Activated naive CD8-positive, alpha-beta T cell treated with anti-CD3 and anti-CD28 coated beads, Interleukin-2, amount 50 U/mL, for 16 hours (primary cell): Measurements from ENCODE around the gene SIPA1.
"Not testable (repeated sequence)": the region's sequence is repeated elsewhere in the genome, so short reads cannot be mapped to it uniquely, and the experiment has no call there.

Source experiments
- DNase-seq: peaks from one replicate; pipeline ENCODE4 v3.0.0-alpha.2; 2020; ENCODE audit warnings: low read depth, low spot score

Gene SIPA1

DNA sequence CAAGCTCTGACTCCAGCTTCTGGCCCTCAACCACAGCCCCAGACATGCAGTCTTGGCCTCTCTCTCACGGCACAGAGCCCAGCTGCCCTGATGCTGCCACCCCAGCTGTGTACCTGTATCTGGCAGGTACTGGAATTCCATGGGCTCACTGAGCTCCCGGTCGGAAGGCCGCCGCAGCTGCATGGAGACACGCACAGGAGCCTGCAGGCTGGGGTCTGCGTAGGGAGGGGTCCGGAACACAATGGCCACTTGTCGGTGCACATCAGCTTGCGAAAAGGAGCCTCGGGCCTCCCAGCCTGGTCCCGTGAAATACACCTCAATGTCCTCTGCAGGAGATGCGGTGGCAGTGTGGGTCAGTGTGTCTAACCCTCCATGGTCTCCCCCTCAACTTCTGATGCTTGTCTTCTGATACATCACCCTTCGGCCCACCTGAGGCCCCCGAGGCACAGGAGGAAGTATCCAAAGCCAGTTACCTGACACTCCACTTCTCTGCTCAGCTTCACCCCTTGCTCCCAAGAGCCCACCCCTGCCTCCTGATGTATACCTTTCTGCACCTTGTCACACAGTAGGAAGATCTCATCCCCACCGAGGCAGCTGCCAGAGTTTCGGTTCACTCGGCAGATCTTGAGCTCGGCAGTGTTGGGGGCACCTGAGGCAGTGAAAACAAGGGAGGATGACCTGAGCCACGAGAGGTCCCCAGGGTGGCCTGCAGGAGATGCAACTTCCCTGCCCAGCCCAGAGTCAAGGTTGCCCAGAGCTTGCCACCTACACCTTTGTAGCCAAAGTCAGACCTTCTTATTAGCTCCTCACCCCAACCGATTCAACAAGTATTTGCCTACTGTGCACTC, 20.5 kb downstream of the SIPA1 start:
- no peak for DNase-seq

GRCh38 chr11:65660038-65660437, 22.1 kb downstream of the SIPA1 start:
- DNase-seq: no peak

DNA sequence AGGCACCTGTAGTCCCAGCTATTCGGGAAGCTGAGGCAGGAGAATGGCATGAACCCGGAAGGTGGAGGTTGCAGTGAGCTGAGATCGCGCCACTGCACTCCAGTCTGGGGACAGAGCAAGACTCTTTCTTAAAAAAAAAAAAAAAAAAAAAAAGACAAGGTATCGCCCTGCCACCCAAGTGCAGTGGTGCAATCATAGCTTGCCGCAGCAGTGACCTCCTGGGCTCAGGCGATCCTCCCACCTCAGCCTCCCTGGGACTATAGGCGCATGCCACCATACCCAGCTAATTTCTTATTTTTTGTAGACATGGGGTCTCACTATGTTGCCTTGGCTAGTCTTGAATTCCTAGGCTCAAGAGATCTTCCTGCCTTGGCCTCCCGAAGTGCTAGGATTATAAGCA, 23.0 kb downstream of the SIPA1 start:
- DNase-seq: not testable (repeated sequence)

- no peak for DNase-seq
These were observed 23.8 kb downstream of the SIPA1 start for GRCh38 chr11:65661599-65662246.

DNA sequence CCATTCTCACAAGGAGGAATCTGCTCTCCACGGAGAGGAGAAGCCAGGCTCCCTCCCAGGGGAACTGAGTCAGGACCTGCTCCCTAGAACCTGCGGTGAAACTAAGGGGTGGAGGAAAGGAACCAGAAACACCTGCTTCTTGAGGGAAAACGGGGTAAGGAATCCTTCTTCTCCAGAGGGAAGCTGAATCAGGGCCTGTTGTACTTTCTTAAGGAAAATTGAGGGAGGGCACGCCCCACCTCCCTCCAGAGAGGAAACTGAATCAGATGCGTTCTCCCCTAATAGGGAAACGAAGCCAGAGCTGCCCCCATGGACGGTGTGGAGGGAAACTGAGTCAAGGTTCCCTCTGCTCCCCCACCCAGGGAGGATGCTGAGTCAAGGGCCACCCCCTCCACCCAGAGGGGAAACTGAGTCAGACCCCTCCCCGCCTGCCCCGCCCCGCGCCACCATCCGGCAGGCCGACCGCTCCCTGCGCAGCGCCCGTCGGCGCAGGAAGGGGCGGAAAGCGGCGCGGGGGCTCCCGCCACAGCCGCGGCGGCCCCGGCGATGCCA, 24.4 kb downstream of the SIPA1 start:
- DNase-seq: no peak

DNA sequence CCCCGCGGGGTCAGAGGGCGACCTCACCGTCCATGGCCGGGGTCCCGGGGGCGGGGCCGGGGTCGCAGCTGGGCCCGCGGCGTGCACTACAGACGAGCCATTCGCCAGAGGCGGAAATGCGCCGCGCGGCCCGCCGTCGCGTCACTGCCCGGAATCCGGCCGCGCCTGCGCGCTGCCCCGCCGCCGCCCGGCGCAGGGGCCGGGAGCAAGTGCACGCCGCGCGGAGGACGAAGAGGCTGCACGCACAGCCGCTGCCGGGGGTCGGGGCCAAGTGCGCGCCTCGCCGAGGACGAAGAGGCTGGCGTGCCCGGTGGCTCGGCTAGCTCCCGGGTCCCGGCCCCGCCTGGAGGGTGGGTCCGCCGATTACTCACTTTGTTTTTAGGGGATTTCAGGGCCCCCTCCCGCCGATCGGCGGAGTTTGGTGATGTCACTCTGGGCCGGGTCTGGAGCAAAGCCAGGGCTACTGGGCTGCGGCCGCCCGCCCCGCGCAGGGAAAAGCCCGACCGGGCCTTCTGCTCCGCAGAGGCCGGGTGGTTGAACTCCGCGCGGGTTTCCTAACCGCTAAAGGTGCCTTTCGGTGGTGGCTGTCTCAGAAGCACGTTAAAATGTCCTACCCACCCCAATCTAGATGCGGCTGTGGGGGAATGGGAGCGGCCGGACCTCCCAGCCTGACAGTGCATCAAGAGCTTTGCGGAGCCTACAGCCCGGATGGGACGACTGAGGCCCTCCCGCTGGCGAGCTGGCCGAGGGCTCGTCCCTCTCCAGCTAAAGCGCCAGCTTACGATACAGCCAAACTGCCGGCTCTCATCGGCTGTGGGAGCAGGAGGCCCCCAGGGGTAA, 25.1 kb downstream of the SIPA1 start, which contains the start of gene RELA:
Gene RELA (minus strand): TSS at position 118 of the 840 bp plus-strand sequence. CDS start 84 bp downstream, at position 34.
- peak; percentile 70 for DNase-seq

DNA sequence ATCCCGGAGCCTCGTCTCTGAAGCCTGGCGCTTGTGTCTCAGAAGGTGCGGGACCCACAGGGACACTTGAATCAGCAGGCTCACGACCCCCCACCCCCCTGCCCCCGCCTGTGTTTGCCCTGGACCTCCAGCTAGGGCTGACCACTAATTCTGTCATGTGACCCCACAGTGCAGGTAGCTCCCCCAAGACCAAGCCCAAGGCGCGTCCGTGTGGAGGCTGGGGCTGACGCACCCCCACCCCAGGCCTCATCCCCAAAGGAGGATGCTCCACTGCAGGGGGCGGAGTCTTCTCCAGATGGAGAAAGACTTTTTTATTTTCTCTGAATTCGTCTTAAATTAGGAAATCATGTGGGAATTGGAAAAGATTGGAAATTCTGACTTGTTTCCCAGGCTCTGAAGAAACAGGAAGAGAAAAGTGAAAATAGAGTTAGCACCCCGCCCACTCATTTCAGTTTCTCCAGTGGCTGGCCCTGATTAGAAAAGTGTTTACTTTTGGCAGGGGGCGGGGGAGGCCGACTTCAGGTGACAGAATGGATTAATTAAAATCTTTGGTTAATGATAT, 25.8 kb downstream of the SIPA1 start:
- DNase-seq: no peak

DNA sequence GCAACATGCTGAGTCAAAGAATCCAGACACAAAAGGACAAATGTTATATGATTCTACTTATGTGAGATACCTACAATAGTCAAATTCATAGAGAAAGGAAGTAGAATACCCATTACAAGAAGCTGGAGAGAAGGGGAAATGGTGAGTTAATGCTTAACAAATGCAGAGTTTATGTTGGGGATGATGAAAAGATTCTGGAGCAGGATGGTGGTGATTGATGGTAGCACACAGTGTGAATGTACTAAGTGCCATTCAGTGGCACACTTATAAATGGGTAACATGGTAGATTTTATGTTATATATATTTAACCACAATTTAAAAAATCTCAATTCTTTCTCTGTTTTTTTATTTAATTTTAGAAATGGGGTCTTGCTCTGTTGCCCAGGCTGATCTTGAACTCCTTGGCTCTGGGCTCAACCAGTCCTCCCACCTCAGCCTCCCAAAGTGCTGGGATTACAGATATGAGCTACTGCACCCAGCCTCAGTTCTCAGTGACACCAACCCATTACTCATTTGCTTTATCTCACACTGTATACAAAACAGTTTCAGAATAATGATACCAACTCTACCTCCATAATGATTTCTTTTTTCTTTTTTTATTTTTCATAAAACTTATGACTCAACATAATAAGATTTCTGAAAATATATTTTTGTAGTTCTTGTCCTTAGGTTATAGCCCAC, 34.4 kb downstream of the SIPA1 start:
- DNase-seq: no peak

GRCh38 chr11:65672982-65673381, 35.1 kb downstream of the SIPA1 start:
- no peak for DNase-seq

DNA sequence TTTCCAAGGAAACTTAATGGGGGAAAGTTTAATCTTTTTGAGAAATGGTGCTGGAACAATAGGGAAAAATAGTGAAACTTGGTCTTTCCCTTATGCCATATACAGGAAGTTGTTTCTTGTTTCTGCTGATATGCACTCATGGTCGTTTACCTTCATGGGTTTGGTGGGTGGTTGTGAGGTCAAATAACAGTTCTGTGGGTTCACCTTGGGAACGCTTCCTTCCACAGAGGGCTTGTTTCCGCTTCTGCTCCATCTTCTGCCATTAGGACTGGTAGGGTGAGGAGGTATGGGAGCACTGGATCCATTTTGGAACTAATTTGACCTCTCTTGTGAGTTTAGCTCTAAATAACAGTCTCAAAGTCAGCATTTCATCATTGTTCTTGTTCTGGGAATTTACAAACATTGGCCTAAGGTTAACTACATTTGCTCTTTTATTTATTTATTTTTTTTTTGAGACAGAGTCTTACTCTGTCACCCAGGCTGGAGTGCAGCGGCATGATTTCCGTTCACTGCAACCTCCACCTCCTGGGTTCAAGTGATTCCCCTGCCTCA, 42.4 kb downstream of the SIPA1 start:
- DNase-seq: no peak

DNA sequence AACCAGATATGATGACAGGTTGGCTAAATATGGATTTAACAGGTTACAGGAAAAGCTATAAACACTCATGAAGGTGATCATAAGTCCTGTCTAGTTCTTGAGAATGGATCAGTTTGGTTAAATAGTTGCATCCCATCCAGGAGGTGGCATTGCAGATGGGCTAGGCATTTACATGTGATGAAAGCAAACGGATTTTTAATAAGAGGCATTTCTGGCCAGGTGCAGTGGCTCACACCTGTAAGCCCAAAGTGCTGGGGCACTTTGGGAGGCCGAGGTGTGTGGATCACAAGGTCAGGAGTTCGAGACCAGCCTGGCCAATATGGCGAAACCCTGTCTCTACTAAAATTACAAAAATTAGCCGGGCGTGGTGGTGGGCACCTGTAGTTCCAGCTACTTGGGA, 45.6 kb downstream of the SIPA1 start:
- DNase-seq: not testable (repeated sequence)

DNA sequence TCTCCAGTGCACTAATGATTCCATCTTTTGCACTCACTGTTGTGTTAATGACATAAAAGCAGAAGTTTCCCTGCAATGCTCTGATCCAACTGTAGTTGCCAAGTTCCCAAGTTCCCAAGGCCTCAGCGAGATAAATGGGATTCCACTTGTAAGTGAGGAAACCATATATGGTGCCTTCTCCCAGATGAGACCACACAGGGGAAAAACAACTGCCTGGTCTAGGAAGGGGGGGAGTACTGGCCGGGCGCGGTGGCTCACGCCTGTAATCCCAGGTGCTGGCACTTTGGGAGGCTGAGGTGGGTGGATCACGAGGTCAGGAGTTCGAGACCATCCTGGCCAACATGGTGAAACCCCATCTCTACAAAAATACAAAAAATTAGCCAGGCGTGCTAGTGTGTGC, 48.1 kb downstream of the SIPA1 start:
- DNase-seq: no peak

- DNase-seq: not testable (repeated sequence)
These were observed 53.9 kb downstream of the SIPA1 start for GRCh38 chr11:65691847-65692246.

DNA sequence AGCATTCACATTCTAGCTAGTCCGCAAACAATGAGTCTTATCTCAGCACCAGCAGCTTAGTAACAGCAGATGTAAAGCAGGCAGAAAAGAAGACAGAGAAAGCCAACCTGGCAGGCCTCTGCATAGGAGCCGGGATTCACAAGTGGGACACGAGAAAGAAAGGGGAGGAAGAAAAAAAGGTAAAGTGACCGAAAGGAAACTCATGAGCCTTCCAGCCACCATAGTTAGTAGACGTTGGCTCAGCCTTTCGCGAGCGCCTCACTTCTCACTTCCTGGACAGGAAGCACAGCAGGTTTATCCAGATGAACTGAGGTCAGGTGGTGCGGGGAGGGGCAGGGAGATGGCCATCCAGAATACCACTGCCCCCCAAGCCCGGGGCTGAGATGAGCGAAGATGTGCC, 54.5 kb downstream of the SIPA1 start:
- no peak for DNase-seq

DNA sequence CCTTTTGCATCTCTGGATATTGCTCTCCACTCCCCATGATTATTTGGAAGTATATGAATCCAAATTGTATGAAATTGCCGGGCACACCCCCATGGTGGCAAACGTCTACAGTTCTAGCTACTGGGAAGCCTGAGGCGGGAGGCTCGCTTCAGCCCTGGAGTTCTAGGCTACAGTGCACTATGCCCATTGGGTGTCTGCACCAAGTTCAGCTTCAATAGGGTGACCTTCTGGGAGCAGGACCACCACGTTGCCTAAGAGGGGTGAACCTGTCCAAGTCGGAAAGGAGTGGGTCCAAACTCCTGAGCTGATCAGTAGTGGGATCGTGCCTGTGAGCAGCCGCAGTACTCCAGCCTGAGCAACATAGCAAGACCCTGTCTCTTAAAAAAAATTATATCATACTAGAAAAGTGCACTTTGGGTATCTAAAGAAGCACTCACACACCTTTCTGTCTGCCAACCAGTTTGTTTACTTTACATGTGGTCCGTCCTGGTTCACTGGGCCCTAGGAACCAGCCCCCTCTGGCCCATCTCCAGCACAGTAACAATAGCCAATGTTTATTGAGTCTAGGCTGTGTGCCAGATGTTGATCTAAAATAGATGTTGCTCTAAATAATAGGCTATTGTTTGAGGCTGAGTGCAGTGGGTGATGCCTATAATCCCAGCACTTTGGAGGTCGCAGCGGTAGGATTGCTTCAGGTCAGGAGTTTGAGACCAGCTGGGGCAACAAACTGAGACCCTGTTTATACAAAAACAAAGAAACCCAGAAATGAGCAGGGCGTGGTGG, 57.7 kb downstream of the SIPA1 start:
- DNase-seq: no peak

GRCh38 chr11:65696802-65697552, 59.1 kb downstream of the SIPA1 start:
- DNase-seq: no peak

GRCh38 chr11:65698205-65698604, 60.3 kb downstream of the SIPA1 start:
- DNase-seq: no peak

DNA sequence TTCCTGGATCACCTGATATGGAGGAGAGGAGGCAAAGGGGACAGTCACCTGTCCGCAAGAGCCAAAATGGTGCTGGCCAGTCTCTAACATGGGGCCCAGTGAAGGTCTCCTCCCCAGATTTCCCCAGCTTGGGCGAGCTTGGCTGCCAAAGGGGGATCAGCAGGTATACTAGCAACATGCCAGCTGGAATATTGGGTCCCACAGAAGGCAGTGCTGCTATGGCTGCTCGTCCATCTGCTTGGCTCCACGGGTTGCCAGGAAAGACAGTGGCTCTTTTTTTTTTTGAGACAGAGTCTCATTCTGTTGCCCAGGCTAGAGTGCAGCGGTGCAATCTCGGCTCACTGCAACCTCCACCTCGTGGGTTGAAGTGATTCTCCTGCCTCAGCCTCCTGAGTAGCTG, 61.4 kb downstream of the SIPA1 start:
- no peak for DNase-seq

DNA sequence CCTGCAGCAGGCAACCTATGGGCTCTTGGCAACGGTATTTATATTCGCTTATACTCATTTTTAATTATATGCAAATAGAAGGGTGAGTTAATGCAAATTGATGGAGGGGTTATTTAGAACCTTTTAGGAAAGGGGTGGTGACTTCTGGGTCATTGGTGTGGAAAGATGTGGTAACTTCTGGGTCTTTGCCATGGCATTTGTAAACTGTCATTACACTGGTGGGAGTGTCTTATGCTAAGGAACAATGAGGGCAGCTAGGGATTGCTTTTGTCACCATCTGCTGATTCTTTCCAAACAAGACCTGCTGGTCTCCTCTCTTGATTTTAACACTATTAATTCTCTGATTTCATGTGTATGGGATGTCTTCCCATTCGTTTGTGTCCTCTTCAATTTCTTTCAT, 62.5 kb downstream of the SIPA1 start:
- no peak for DNase-seq
